CD4-positive, alpha-beta T cell treated with Interleukin-15 for 1 hour (primary cell): Measurements from ENCODE around the gene CDC42EP5.

Experiments
- DNase-seq: peaks from one replicate; pipeline ENCODE4 v3.0.0-alpha.2; 2020

Gene CDC42EP5

GRCh38 chr19:54461613-54462012 is 11.5 kb downstream of the CDC42EP5 start:
- DNase-seq, result no peak

GRCh38 chr19:54461210-54461609 is 11.9 kb downstream of the CDC42EP5 start:
- no peak for DNase-seq

GRCh38 chr19:54460230-54461005 is 12.7 kb downstream of the CDC42EP5 start:
- no peak for DNase-seq

GRCh38 chr19:54459282-54460229 is 13.5 kb downstream of the CDC42EP5 start:
- no peak for DNase-seq

GRCh38 chr19:54458648-54459281 is 14.3 kb downstream of the CDC42EP5 start:
- no peak for DNase-seq

GRCh38 chr19:54457773-54458647 is 15.1 kb downstream of the CDC42EP5 start:
- no peak for DNase-seq

GRCh38 chr19:54456423-54457373 is 16.4 kb downstream of the CDC42EP5 start:
- DNase-seq, result no peak

- DNase-seq, result no peak
Observed at GRCh38 chr19:54455786-54456422, 17.2 kb downstream of the CDC42EP5 start.

GRCh38 chr19:54454781-54455675 is 18.1 kb downstream of the CDC42EP5 start:
- no peak for DNase-seq

- DNase-seq, result no peak
Observed at GRCh38 chr19:54453921-54454780, 18.9 kb downstream of the CDC42EP5 start.

GRCh38 chr19:54452626-54453025 is 20.5 kb downstream of the CDC42EP5 start:
- no peak for DNase-seq

GRCh38 chr19:54451997-54452396 is 21.1 kb downstream of the CDC42EP5 start:
- no peak for DNase-seq

GRCh38 chr19:54451331-54451871 is 21.7 kb downstream of the CDC42EP5 start:
- peak; percentile 39 for DNase-seq

GRCh38 chr19:54449701-54450069 is 23.4 kb downstream of the CDC42EP5 start:
- no peak for DNase-seq

GRCh38 chr19:54448774-54449700 is 24.1 kb downstream of the CDC42EP5 start, which contains the start of gene LENG8:
TSS of gene LENG8 (plus strand) at chr19:54449199. CDS start at chr19:54451345, 2,146 bp downstream.
- DNase-seq, result peak; percentile 98

GRCh38 chr19:54448040-54448773 is 24.9 kb downstream of the CDC42EP5 start:
- DNase-seq, result peak; percentile 50
